ENCODE data around the gene TEX13D.

- TF ChIP-seq CTCF (IDR thresholded peaks at IDR 0.05; ENCODE audit: poor library complexity) (no peak), EZH2 (IDR thresholded peaks at IDR 0.05; ENCODE audit: borderline replicate concordance) (no peak)
Observed at GRCh38 chrX:124307253-124307907, 25.1 kb upstream of the TEX13D start.

Data from hepatocyte (in vitro differentiated cells).